SK-N-SH (cell line): ENCODE data around the gene ITPRID1. TPM values are rescaled to one million over a fixed set of nuclear protein-coding genes. Genes with fewer than 3 reads are reported as not detected.
"Not testable (repeated sequence)": the region's sequence is repeated elsewhere in the genome, so short reads cannot be mapped to it uniquely, and the experiment has no call there.

ENCODE experiments used
- CTCF ChIA-PET: fragments of 300-600, 350-600 bp; formaldehyde crosslinking; extraction: SDS; loops from one replicate; lab custom pipeline; 2021; lab: Yijun Ruan, JAX
- POLR2A ChIA-PET: fragments of 350-600 bp; sonication (Branson Sonifier 250); formaldehyde crosslinking; extraction: SDS; loops from one replicate; lab custom pipeline; 2020; ENCODE audit warnings: antibody characterized with exemption, inconsistent platforms; lab: Yijun Ruan, JAX
- DNase-seq: peaks from one replicate; pipeline ENCODE4 v3.0.0; 2012
- H2AFZ ChIP-seq: fragments of 200-600 bp; sonication (generic); 2 replicates; pipeline ENCODE4 v1.8.1; 2016; ENCODE audit warnings: antibody characterized with exemption, mild to moderate bottlenecking, low read depth
- H3F3A ChIP-seq: fragments of 200-600 bp; sonication (generic); replicated peaks from 2 replicates; pipeline ENCODE3; 2016; ENCODE audit warnings: antibody characterized with exemption, mild to moderate bottlenecking; ENCODE audit not compliant: insufficient read depth
- H3K27ac ChIP-seq, 2 experiments: fragments of 200-500 bp in 1 of 2; fragments of 200-600 bp in 1 of 2; sonication (Bioruptor generic) in 1 of 2; sonication (generic), shearing (Covaris generic) in 1 of 2; 2 replicates each; pipeline versions ENCODE4 v1.5.1 to v1.6.1; 2014 to 2016; ENCODE audit warnings: low read depth in 2 of 2, inconsistent platforms in 1 of 2, low read length in 1 of 2, mild to moderate bottlenecking in 1 of 2, mixed read lengths in 1 of 2
- H3K27me3 ChIP-seq: fragments of 200-600 bp; sonication (generic), shearing (Covaris generic); 2 replicates; pipeline ENCODE4 v1.6.1; 2016; ENCODE audit warnings: mixed run types; ENCODE audit not compliant: insufficient read depth
- H3K36me3 ChIP-seq, 2 experiments: fragments of 200-500 bp in 1 of 2; fragments of 200-600 bp in 1 of 2; sonication (Bioruptor generic) in 1 of 2; sonication (generic) in 1 of 2; replicated peaks in 1 of 2; 2 replicates each; pipeline versions ENCODE3 to v1.5.1; 2014 to 2016; ENCODE audit warnings: low read length in 1 of 2, mild to moderate bottlenecking in 1 of 2; ENCODE audit not compliant: insufficient read depth in 2 of 2, control insufficient read depth in 1 of 2
- H3K4me1 ChIP-seq, 2 experiments: fragments of 200-500 bp in 1 of 2; fragments of 200-600 bp in 1 of 2; sonication (Bioruptor generic) in 1 of 2; sonication (generic), shearing (Covaris generic) in 1 of 2; 2 replicates each; pipeline versions ENCODE4 v1.5.1 to v1.6.1; 2014 to 2016; ENCODE audit warnings: low read depth in 1 of 2, low read length in 1 of 2, mixed run types in 1 of 2; ENCODE audit not compliant: insufficient read depth in 2 of 2, control insufficient read depth in 1 of 2
- H3K4me2 ChIP-seq: fragments of 200-600 bp; sonication (generic), shearing (Covaris generic); 2 replicates; pipeline ENCODE4 v1.6.1; 2017; ENCODE audit warnings: mixed run types
- H3K4me3 ChIP-seq, 2 experiments: fragments of 200-500 bp in 1 of 2; fragments of 200-600 bp in 1 of 2; sonication (Bioruptor generic) in 1 of 2; sonication (generic), shearing (Covaris generic) in 1 of 2; 2 replicates each; pipeline versions ENCODE4 v1.5.1 to v1.8.1; 2014 to 2016; ENCODE audit warnings: low read depth in 2 of 2, inconsistent platforms in 1 of 2, low read length in 1 of 2, mild to moderate bottlenecking in 1 of 2, mixed read lengths in 1 of 2, moderate library complexity in 1 of 2
- H3K79me2 ChIP-seq: fragments of 200-600 bp; sonication (generic); 2 replicates; pipeline ENCODE4 v1.8.1; 2017; ENCODE audit warnings: mild to moderate bottlenecking; ENCODE audit not compliant: insufficient read depth
- H3K9ac ChIP-seq: fragments of 200-600 bp; sonication (generic); 2 replicates; pipeline ENCODE4 v1.6.1; 2017; ENCODE audit warnings: mixed run types
- H3K9me2 ChIP-seq: fragments of 200-600 bp; sonication (generic); 2 replicates; pipeline ENCODE4 v1.6.1; 2017; ENCODE audit warnings: mixed run types
- H3K9me3 ChIP-seq: fragments of 200-600 bp; sonication (generic); 2 replicates; pipeline ENCODE4 v1.6.1; 2017; ENCODE audit warnings: mixed run types, mild to moderate bottlenecking, moderate library complexity
- H4K20me1 ChIP-seq: fragments of 200-600 bp; sonication (generic); 2 replicates; pipeline ENCODE4 v1.6.1; 2017; ENCODE audit warnings: mild to moderate bottlenecking, mixed run types; ENCODE audit not compliant: insufficient read depth
- CHD2 ChIP-seq: fragments of 150-350 bp; IDR thresholded peaks from 2 replicates; pipeline ENCODE4 v1.6.1; 2018; ENCODE audit warnings: low read length; ENCODE audit not compliant: partially characterized antibody
- ELF1 ChIP-seq: IDR thresholded peaks from 2 replicates; pipeline ENCODE4 v1.4.0; 2012
- FOSL2 ChIP-seq: IDR thresholded peaks from 2 replicates; pipeline ENCODE4 v1.4.0; 2012; ENCODE audit warnings: low read depth, mild to moderate bottlenecking, moderate library complexity, borderline replicate concordance
- FOXM1 ChIP-seq: IDR thresholded peaks from 2 replicates; pipeline ENCODE4 v1.4.0; 2012; ENCODE audit warnings: low read depth, mild to moderate bottlenecking
- GABPA ChIP-seq: IDR thresholded peaks from 2 replicates; pipeline ENCODE4 v1.4.0; 2012; ENCODE audit warnings: low read depth, mild to moderate bottlenecking
- MXI1 ChIP-seq: IDR thresholded peaks from 2 replicates; pipeline ENCODE4 v1.6.1; 2012; ENCODE audit warnings: mild to moderate bottlenecking, low read depth, low read length, improper control_type of control experiment
- POLR2AphosphoS5 ChIP-seq: IDR thresholded peaks from 2 replicates; pipeline ENCODE4 v1.6.1; 2012; ENCODE audit warnings: low read depth, low read length
- RAD21 ChIP-seq: IDR thresholded peaks from 2 replicates; pipeline ENCODE4 v1.6.1; 2012; ENCODE audit warnings: mild to moderate bottlenecking, low read length
- RCOR1 ChIP-seq: fragments of 150-350 bp; IDR thresholded peaks from 2 replicates; pipeline ENCODE4 v1.6.1; 2017; ENCODE audit warnings: antibody characterized with exemption, low read length
- RXRA ChIP-seq: IDR thresholded peaks from 2 replicates; pipeline ENCODE4 v1.4.0; 2012; ENCODE audit warnings: low read depth, mild to moderate bottlenecking, borderline replicate concordance
- TEAD4 ChIP-seq: IDR thresholded peaks from 2 replicates; pipeline ENCODE4 v1.4.0; 2012; ENCODE audit warnings: mild to moderate bottlenecking, borderline replicate concordance; ENCODE audit not compliant: insufficient read depth
- WGBS: methylation state at CpG from one replicate; pipeline ENCODE4 v1.1.6; 2017; ENCODE audit warnings: low lambda C conversion rate; 5-methylcytosine and 5-hydroxymethylcytosine counted together
- polyA plus RNA-seq, 3 experiments: library from polyadenylated mRNA; depleted of rRNA; stranded (reverse); fragments of >200 nt; gene quantifications; 2 replicates each; pipeline ENCODE4 v1.2.3, GENCODE V29; 2012
- TF ChIP-seq, protein P1 (sequence below): IDR thresholded peaks from 2 replicates; pipeline ENCODE4 v1.4.0; 2012; ENCODE audit warnings: low read depth, borderline replicate concordance
- TF ChIP-seq, protein P2 (sequence below): IDR thresholded peaks from 2 replicates; pipeline ENCODE4 v1.4.0; 2012; ENCODE audit warnings: low read depth, borderline replicate concordance
- TF ChIP-seq, protein P3 (sequence below): fragments of 150-350 bp; IDR thresholded peaks from 2 replicates; pipeline ENCODE4 v1.6.1; 2016; ENCODE audit warnings: mild to moderate bottlenecking, low read depth, low read length

Gene ITPRID1
- polyA plus RNA-seq, 1 of the 3 experiments (the other 2 are of a cell fraction): not detected

DNA sequence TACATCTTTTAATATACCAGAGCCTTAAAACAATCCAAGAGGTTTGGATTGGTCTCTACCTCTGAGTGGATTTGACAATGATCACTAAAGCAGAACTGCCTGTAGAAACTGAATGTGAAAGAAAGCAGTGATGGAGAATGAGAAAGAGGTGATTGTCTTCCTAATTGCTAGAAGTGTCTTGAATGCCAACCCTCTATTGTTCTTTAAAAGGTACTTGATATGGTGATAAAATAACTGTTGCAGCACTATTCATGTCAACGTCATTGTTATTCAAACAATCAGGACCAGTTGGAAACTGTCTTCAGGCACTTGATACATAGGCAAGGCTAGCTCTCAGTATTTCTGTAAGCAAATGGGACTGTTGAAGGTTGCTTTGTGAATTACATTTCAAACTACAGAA, 47.9 kb upstream of the ITPRID1 start (continued):
- TF ChIP-seq, protein P1, sequence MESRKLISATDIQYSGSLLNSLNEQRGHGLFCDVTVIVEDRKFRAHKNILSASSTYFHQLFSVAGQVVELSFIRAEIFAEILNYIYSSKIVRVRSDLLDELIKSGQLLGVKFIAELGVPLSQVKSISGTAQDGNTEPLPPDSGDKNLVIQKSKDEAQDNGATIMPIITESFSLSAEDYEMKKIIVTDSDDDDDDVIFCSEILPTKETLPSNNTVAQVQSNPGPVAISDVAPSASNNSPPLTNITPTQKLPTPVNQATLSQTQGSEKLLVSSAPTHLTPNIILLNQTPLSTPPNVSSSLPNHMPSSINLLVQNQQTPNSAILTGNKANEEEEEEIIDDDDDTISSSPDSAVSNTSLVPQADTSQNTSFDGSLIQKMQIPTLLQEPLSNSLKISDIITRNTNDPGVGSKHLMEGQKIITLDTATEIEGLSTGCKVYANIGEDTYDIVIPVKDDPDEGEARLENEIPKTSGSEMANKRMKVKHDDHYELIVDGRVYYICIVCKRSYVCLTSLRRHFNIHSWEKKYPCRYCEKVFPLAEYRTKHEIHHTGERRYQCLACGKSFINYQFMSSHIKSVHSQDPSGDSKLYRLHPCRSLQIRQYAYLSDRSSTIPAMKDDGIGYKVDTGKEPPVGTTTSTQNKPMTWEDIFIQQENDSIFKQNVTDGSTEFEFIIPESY: no peak
- TF ChIP-seq MXI1 (no peak), ELF1 (no peak), RCOR1 (no peak)

DNA sequence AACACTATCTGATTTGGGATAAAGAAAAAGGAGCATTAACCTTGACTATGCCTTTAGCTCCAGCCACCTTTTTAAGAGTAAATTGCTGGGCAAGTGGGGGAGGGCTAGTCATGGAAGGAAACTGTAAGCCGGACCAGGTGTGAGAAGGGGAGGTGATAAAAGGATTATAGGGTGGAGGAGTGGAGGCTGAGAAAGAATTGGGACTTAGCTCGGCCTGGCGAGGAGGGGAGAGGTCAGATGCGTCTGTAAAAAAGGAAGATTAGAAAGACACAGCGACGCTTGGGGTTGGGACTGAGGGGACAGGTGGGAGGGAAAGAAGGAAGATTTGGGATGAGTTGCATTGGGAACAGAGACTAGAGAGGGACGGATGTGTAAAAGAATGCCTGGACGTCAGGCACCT, 43.0 kb upstream of the ITPRID1 start:
- H3K9me2 ChIP-seq, H3K4me3 ChIP-seq, H3K27ac ChIP-seq, H3K9ac ChIP-seq, POLR2A ChIA-PET, H3F3A ChIP-seq, DNase-seq, H2AFZ ChIP-seq, H3K4me2 ChIP-seq, CTCF ChIA-PET, H3K9me3 ChIP-seq, H3K36me3 ChIP-seq, H3K4me1 ChIP-seq, H4K20me1 ChIP-seq, H3K79me2 ChIP-seq: not testable (repeated sequence)
- 5% methylated on average over 8 of the region's 8 CpGs for WGBS
- peaks cover 49% of the 10 kb centered on the region for H3K27me3 ChIP-seq

DNA sequence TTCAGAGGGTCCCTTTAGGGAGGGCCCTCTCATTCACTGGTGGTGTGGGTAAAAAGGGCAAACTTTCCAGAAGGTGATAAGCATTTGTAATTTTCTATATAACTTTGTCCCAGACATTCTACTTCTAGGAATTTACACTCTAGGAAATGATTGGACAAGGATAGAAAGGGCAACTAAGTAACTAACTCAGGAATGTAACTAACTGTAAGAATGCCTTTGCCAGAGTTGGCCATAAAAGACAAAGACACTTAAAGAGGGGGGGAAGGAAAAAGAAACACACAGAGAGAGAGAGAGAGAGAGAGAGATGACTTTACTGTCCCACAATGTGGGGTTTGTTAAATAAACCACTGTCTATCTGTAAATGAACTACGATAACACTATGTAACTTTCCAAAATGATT, 38.5 kb upstream of the ITPRID1 start:
- no peaks in the 10 kb centered on the region for H4K20me1 ChIP-seq
- H3K36me3 ChIP-seq: no peaks in the 10 kb centered on the region
- 33% methylated on average over 1 of the region's 1 CpG for WGBS
- POLR2A ChIA-PET: no interaction called here
- H3K27ac ChIP-seq: no peak overlapping the region
- no peaks in the 10 kb centered on the region for H3F3A ChIP-seq
- H3K9ac ChIP-seq: no peak overlapping the region
- CTCF ChIA-PET: interaction anchor here (1.5 kb wide), 1 partner anchor 341 kb away, joined by 3 read pairs; no protein-coding TSS in a partner anchor
- H3K4me1 ChIP-seq: no peaks in the 10 kb centered on the region
- H3K79me2 ChIP-seq: no peaks in the 10 kb centered on the region
- H2AFZ ChIP-seq: no peak overlapping the region
- H3K4me3 ChIP-seq: no peak overlapping the region
- H3K27me3 ChIP-seq: peaks cover 81% of the 10 kb centered on the region
- TF ChIP-seq, protein P2, sequence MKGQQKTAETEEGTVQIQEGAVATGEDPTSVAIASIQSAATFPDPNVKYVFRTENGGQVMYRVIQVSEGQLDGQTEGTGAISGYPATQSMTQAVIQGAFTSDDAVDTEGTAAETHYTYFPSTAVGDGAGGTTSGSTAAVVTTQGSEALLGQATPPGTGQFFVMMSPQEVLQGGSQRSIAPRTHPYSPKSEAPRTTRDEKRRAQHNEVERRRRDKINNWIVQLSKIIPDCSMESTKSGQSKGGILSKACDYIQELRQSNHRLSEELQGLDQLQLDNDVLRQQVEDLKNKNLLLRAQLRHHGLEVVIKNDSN: no peak
- TF ChIP-seq POLR2AphosphoS5 (no peak), FOSL2 (no peak), MXI1 (no peak), FOXM1 (no peak), GABPA (no peak), RXRA (no peak), RAD21 (no peak), TEAD4 (no peak), CHD2 (no peak)
- TF ChIP-seq, protein P1: no peak
- TF ChIP-seq, protein P3, sequence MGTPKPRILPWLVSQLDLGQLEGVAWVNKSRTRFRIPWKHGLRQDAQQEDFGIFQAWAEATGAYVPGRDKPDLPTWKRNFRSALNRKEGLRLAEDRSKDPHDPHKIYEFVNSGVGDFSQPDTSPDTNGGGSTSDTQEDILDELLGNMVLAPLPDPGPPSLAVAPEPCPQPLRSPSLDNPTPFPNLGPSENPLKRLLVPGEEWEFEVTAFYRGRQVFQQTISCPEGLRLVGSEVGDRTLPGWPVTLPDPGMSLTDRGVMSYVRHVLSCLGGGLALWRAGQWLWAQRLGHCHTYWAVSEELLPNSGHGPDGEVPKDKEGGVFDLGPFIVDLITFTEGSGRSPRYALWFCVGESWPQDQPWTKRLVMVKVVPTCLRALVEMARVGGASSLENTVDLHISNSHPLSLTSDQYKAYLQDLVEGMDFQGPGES: no peak
- H3K9me3 ChIP-seq: no peaks in the 10 kb centered on the region
- H3K4me2 ChIP-seq: no peak overlapping the region
- no peak for DNase-seq
- no peaks in the 10 kb centered on the region for H3K9me2 ChIP-seq
